ENCODE data around the gene HSPA12A. TPM values are rescaled to one million over a fixed set of nuclear protein-coding genes. Genes with fewer than 3 reads are reported as not detected.

HSPA12A gene
- total and polyA plus RNA-seq, 2 of the 13 experiments (the other 11 are each of a cell fraction or from before 2014, with no cell fraction given) = 6.4 to 13.6 TPM

- TF ChIP-seq SNAPC4 (CRISPR knock-in tag; IDR thresholded peaks at IDR 0.05) = no peak
- TF ChIP-seq MBNL3 (CRISPR knock-in tag; conservative IDR thresholded peaks at IDR 0.05) = no peak
- TF ChIP-seq RORA (CRISPR knock-in tag; IDR thresholded peaks at IDR 0.05) = no peak
- TF ChIP-seq ZNF720 (CRISPR knock-in tag; IDR thresholded peaks at IDR 0.05) = no peak
- peak; percentile 43; the same call in 1 of the 2 replicates for TF ChIP-seq ZNF446 (CRISPR knock-in tag; IDR thresholded peaks at IDR 0.05)
- TF ChIP-seq TSC22D2 (CRISPR knock-in tag; IDR thresholded peaks at IDR 0.05; ENCODE audit: borderline replicate concordance) = no peak
- TF ChIP-seq MYC (CRISPR knock-in tag; IDR thresholded peaks at IDR 0.05; ENCODE audit: borderline replicate concordance) = no peak
- TF ChIP-seq ARID5B (CRISPR knock-in tag; IDR thresholded peaks at IDR 0.05) = no peak
- TF ChIP-seq ZNF652 (CRISPR knock-in tag; IDR thresholded peaks at IDR 0.05; ENCODE audit: borderline replicate concordance, low read depth) = no peak
- no peak for TF ChIP-seq MNT (IDR thresholded peaks at IDR 0.05)
- no peak for TF ChIP-seq MAFF (IDR thresholded peaks at IDR 0.05; ENCODE audit: low read depth, low read length)
- TF ChIP-seq NFRKB (IDR thresholded peaks at IDR 0.05) = no peak
- TF ChIP-seq ZNF574 (CRISPR knock-in tag; IDR thresholded peaks at IDR 0.05) = no peak
- no peak for TF ChIP-seq TRIM24 (CRISPR knock-in tag; IDR thresholded peaks at IDR 0.05)
- no peak for TF ChIP-seq SALL1 (CRISPR knock-in tag; IDR thresholded peaks at IDR 0.05)
- no peak for TF ChIP-seq ZNF841 (CRISPR knock-in tag; IDR thresholded peaks at IDR 0.05; ENCODE audit: borderline replicate concordance)
Observed at GRCh38 chr10:116787893-116788665, 45.7 kb upstream of the HSPA12A start (continued).
